Chondrocyte (in vitro differentiated cells): ENCODE measurements around the gene KIR2DL1. TPM values are rescaled to one million over a fixed set of nuclear protein-coding genes. Genes with fewer than 3 reads are reported as not detected.
"Not testable (repeated sequence)": the region's sequence is repeated elsewhere in the genome, so short reads cannot be mapped to it uniquely, and the experiment has no call there.

Experiments
- DNase-seq: peaks from one replicate; pipeline ENCODE4 v3.0.0; 2021; ENCODE audit warnings: mixed read lengths, low spot score
- H3K27ac Mint-ChIP-seq: one replicate; pipeline ENCODE4 v1.8.0; 2021; ENCODE audit warnings: mild to moderate bottlenecking, moderate library complexity, mixed read lengths; ENCODE audit not compliant: unreplicated experiment
- H3K27me3 Mint-ChIP-seq: 2 replicates; pipeline ENCODE4 v1.8.0; 2021; ENCODE audit warnings: low read depth, mixed read lengths
- H3K36me3 Mint-ChIP-seq: 2 replicates; pipeline ENCODE4 v1.8.0; 2021; ENCODE audit warnings: low read depth, mixed read lengths
- H3K4me1 Mint-ChIP-seq: 2 replicates; pipeline ENCODE4 v1.8.0; 2021; ENCODE audit warnings: low read depth, mild to moderate bottlenecking, mixed read lengths
- H3K4me3 Mint-ChIP-seq: one replicate; pipeline ENCODE4 v1.8.0; 2021; ENCODE audit warnings: mild to moderate bottlenecking, moderate library complexity, mixed read lengths; ENCODE audit not compliant: unreplicated experiment
- H3K9me3 Mint-ChIP-seq: 2 replicates; pipeline ENCODE4 v1.8.0; 2021; ENCODE audit warnings: low read depth, mixed read lengths
- total RNA-seq: library from RNA; stranded (reverse); gene quantifications from 3 replicates; pipeline ENCODE4 v1.2.1, GENCODE V29; 2021

The KIR2DL1 gene
- total RNA-seq, 1 donor from 2014 or later: not detected

- DNase-seq, H3K4me3 Mint-ChIP-seq, H3K27ac Mint-ChIP-seq, H3K4me1 Mint-ChIP-seq, H3K36me3 Mint-ChIP-seq, H3K27me3 Mint-ChIP-seq: not testable (repeated sequence)
- peaks cover 46% of the 10 kb centered on the region for H3K9me3 Mint-ChIP-seq
These were observed 19.3 kb upstream of the KIR2DL1 start for GRCh38 chr19:54750276-54750675.

GRCh38 chr19:54756204-54757110 is 13.1 kb upstream of the KIR2DL1 start:
- not testable (repeated sequence) for DNase-seq, H3K27me3 Mint-ChIP-seq, H3K4me3 Mint-ChIP-seq, H3K4me1 Mint-ChIP-seq, H3K36me3 Mint-ChIP-seq, H3K27ac Mint-ChIP-seq
- H3K9me3 Mint-ChIP-seq: peaks cover 55% of the 10 kb centered on the region

- not testable (repeated sequence) for H3K4me1 Mint-ChIP-seq, H3K27ac Mint-ChIP-seq, H3K27me3 Mint-ChIP-seq, H3K36me3 Mint-ChIP-seq, H3K4me3 Mint-ChIP-seq, DNase-seq
- H3K9me3 Mint-ChIP-seq: peaks cover 48% of the 10 kb centered on the region
These were observed 11.0 kb upstream of the KIR2DL1 start for GRCh38 chr19:54758577-54758976.

- not testable (repeated sequence) for DNase-seq, H3K27ac Mint-ChIP-seq, H3K4me3 Mint-ChIP-seq, H3K27me3 Mint-ChIP-seq, H3K36me3 Mint-ChIP-seq, H3K4me1 Mint-ChIP-seq
- peaks cover 58% of the 10 kb centered on the region for H3K9me3 Mint-ChIP-seq
These were observed 5.4 kb upstream of the KIR2DL1 start for GRCh38 chr19:54764219-54764618.

- H3K36me3 Mint-ChIP-seq, H3K4me1 Mint-ChIP-seq, H3K4me3 Mint-ChIP-seq, DNase-seq, H3K27me3 Mint-ChIP-seq, H3K27ac Mint-ChIP-seq: not testable (repeated sequence)
- H3K9me3 Mint-ChIP-seq: peaks cover 58% of the 10 kb centered on the region
These were observed 3.1 kb upstream of the KIR2DL1 start for GRCh38 chr19:54766464-54766863.

- H3K9me3 Mint-ChIP-seq: peaks cover 66% of the 10 kb centered on the region
- H3K27me3 Mint-ChIP-seq, H3K36me3 Mint-ChIP-seq, H3K4me1 Mint-ChIP-seq, H3K4me3 Mint-ChIP-seq, DNase-seq, H3K27ac Mint-ChIP-seq: not testable (repeated sequence)
These were observed 918 bp downstream of the KIR2DL1 start for GRCh38 chr19:54770511-54770910.

- not testable (repeated sequence) for H3K27me3 Mint-ChIP-seq, DNase-seq, H3K4me3 Mint-ChIP-seq, H3K27ac Mint-ChIP-seq, H3K36me3 Mint-ChIP-seq, H3K4me1 Mint-ChIP-seq
- H3K9me3 Mint-ChIP-seq: peaks cover 66% of the 10 kb centered on the region
These were observed 1.7 kb downstream of the KIR2DL1 start for GRCh38 chr19:54771018-54771960.

- H3K27me3 Mint-ChIP-seq, H3K4me3 Mint-ChIP-seq, H3K4me1 Mint-ChIP-seq, H3K36me3 Mint-ChIP-seq, DNase-seq, H3K27ac Mint-ChIP-seq: not testable (repeated sequence)
- H3K9me3 Mint-ChIP-seq: peaks cover 61% of the 10 kb centered on the region
These were observed 3.1 kb downstream of the KIR2DL1 start for GRCh38 chr19:54772666-54773065.

- not testable (repeated sequence) for H3K36me3 Mint-ChIP-seq
These were observed 5.7 kb downstream of the KIR2DL1 start for GRCh38 chr19:54775095-54775815.

GRCh38 chr19:54775830-54776229 is 6.2 kb downstream of the KIR2DL1 start:
- not testable (repeated sequence) for H3K4me1 Mint-ChIP-seq, DNase-seq, H3K4me3 Mint-ChIP-seq, H3K27me3 Mint-ChIP-seq, H3K27ac Mint-ChIP-seq, H3K36me3 Mint-ChIP-seq
- H3K9me3 Mint-ChIP-seq: peaks cover 57% of the 10 kb centered on the region

More at GRCh38 chr19:54775095-54775815, 5.7 kb downstream of the KIR2DL1 start:
- not testable (repeated sequence) for H3K4me3 Mint-ChIP-seq, DNase-seq, H3K27me3 Mint-ChIP-seq, H3K27ac Mint-ChIP-seq, H3K4me1 Mint-ChIP-seq
- peaks cover 58% of the 10 kb centered on the region for H3K9me3 Mint-ChIP-seq

- H3K9me3 Mint-ChIP-seq: peaks cover 65% of the 10 kb centered on the region
- H3K4me3 Mint-ChIP-seq, H3K27me3 Mint-ChIP-seq, DNase-seq, H3K36me3 Mint-ChIP-seq, H3K4me1 Mint-ChIP-seq, H3K27ac Mint-ChIP-seq: not testable (repeated sequence)
These were observed 8.3 kb downstream of the KIR2DL1 start for GRCh38 chr19:54777851-54778250.

GRCh38 chr19:54778896-54779295 is 9.3 kb downstream of the KIR2DL1 start:
- not testable (repeated sequence) for DNase-seq, H3K27me3 Mint-ChIP-seq, H3K4me3 Mint-ChIP-seq, H3K4me1 Mint-ChIP-seq, H3K36me3 Mint-ChIP-seq, H3K27ac Mint-ChIP-seq
- H3K9me3 Mint-ChIP-seq: peaks cover 65% of the 10 kb centered on the region
